OCI-LY7 (cell line): ENCODE data around the gene AMTN.

Source experiments
- CTCF ChIP-seq: fragments of 200-600 bp; sonication (generic); conservative IDR thresholded peaks from 2 replicates; pipeline ENCODE4 v1.5.1; 2014; ENCODE audit warnings: mild to moderate bottlenecking, antibody characterized with exemption, low read length, moderate library complexity, mixed read lengths
- EZH2phosphoT487 ChIP-seq: fragments of 200-600 bp; sonication (generic); IDR thresholded peaks from 2 replicates; pipeline ENCODE4 v1.6.1; 2018; ENCODE audit warnings: low read depth, borderline replicate concordance, mild to moderate bottlenecking, mixed run types, antibody characterized with exemption, low read length, moderate library complexity, mixed read lengths

DNA sequence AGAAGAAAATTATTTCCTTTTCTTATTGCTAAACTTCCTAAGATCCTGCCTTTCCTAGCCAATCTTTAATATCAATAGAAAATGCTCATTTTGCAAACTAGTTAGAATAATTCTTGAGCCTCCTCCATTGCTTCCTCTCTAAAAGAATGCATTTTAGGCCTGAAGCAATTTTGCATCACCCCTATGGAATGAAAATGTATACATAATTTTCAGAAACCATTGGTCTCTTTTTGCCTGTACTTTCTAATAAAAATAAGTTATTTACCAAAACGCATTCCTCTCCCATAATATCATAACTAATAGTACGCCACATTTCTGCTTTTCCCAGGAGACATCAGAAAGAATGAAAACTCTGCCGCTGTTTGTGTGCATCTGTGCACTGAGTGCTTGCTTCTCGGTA is 44.7 kb upstream of the AMTN start:
- TF ChIP-seq CTCF = no peak
- no peak for TF ChIP-seq EZH2phosphoT487
